T-helper 2 cell treated with Interferon-gamma antibody and Interleukin-4, amounts not matched to agents 5 μg/mL and 100 μg/mL, for 36 hours (primary cell): ENCODE data around the gene PLXNB1.

ENCODE experiments used
- DNase-seq: peaks from one replicate; pipeline ENCODE4 v3.0.0; 2021; ENCODE audit warnings: low spot score
- H3K27ac Mint-ChIP-seq: one replicate; pipeline ENCODE4 v1.8.0; 2021; ENCODE audit warnings: mild to moderate bottlenecking, mixed read lengths
- H3K27me3 Mint-ChIP-seq: one replicate; pipeline ENCODE4 v1.8.0; 2021; ENCODE audit warnings: low read depth, mixed read lengths
- H3K36me3 Mint-ChIP-seq: one replicate; pipeline ENCODE4 v1.8.0; 2021; ENCODE audit warnings: low read depth, mixed read lengths
- H3K4me1 Mint-ChIP-seq: one replicate; pipeline ENCODE4 v1.8.0; 2021; ENCODE audit warnings: low read depth, mixed read lengths
- H3K4me3 Mint-ChIP-seq: one replicate; pipeline ENCODE4 v1.8.0; 2022; ENCODE audit warnings: mild to moderate bottlenecking, moderate library complexity, mixed read lengths
- H3K9me3 Mint-ChIP-seq: one replicate; pipeline ENCODE4 v1.8.0; 2021; ENCODE audit warnings: mixed read lengths

Gene PLXNB1

DNA sequence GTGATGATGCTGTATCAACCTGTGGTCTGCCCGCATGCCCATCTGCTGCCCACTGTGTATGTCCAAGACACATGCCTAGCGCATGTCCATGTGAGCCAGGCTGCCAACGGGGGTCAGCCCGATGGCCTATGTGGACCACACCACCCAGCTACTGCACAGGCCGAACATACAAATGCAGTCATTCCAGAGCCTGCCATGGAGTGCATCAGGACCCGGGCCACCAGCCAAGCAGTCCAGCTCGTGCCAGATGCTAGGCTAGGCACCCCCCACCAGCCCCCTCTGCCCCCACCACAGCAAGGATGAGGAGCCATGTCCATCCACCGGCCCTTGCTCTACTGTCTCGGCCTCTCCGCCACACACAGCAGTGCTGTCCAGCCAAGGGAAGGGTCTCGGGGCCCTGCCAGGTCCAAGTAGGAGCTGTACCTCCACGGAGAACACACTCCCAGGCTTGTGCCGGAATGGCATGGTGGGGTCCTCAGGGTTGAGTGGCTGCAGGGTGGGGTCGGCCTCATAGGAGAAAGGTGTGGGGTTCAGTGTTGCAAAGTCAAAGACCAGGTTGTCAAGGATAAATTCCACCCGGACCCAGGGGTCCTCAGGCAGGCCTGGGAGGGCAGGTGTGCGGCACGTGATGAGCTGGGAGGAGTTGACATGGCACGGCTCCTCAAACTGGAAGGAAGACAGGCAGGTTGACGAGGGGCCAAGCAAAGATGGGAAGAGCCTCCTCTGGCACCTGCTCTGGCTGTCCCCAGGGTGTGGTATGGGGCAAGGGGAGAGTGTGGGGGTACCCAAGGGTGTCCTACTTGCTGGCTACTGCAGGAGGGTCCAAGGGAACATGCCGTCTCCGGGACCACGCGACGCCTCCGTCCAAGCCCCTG lies 15.3 kb downstream of the PLXNB1 start:
- Mint-ChIP-seq H3K36me3 (no peaks in the 10 kb centered on the region), H3K9me3 (no peaks in the 10 kb centered on the region), H3K27me3 (no peaks in the 10 kb centered on the region), H3K4me3 (no peak overlapping the region), H3K27ac (no peak overlapping the region), H3K4me1 (no peaks in the 10 kb centered on the region)
- no peak for DNase-seq

DNA sequence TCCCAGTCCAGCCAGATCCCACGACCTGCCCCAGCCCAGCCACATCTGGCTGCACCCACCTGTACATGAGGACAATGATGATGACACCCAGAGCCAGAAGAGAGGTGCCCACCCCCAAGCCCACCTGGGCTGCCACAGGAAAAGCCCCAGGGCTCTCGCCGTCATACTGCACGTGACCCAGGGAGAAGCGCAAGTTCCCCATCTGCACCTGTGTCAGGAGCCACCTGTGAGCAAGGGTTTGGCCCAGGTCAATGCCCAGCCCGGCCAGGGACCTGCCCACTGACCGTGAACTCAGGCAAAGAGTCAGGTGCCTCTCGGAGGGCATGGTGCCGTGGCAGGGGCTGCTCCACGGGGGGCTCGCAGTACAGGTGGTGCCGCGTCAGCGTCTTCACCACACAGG lies 16.3 kb downstream of the PLXNB1 start:
- no peaks in the 10 kb centered on the region for H3K27me3 Mint-ChIP-seq
- H3K27ac Mint-ChIP-seq = no peak overlapping the region
- H3K9me3 Mint-ChIP-seq = no peaks in the 10 kb centered on the region
- no peaks in the 10 kb centered on the region for H3K36me3 Mint-ChIP-seq
- H3K4me1 Mint-ChIP-seq = no peaks in the 10 kb centered on the region
- no peak for DNase-seq
- H3K4me3 Mint-ChIP-seq = no peak overlapping the region

DNA sequence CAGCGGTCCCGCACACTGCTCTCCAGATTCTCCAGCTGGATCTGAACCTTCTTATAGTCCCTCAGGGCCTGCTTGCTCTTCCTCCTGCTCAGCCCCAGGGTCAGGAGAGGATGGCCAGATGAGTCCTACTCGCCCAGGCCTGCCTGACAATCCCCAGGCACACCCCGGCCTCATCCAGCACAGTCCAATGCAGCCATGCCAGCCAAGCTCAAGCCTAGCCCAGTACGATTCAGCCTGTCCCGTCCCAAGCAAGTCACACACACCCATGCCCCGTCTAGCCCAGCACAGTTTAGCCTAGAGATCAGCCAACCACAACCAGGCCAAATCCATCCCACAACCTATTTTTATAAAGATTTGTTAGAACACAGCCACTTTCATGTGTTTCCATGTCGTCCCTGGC lies 16.8 kb downstream of the PLXNB1 start:
- Mint-ChIP-seq H3K27ac (no peak overlapping the region), H3K4me1 (no peaks in the 10 kb centered on the region), H3K27me3 (no peaks in the 10 kb centered on the region), H3K4me3 (no peak overlapping the region), H3K36me3 (no peaks in the 10 kb centered on the region), H3K9me3 (no peaks in the 10 kb centered on the region)
- DNase-seq = no peak

DNA sequence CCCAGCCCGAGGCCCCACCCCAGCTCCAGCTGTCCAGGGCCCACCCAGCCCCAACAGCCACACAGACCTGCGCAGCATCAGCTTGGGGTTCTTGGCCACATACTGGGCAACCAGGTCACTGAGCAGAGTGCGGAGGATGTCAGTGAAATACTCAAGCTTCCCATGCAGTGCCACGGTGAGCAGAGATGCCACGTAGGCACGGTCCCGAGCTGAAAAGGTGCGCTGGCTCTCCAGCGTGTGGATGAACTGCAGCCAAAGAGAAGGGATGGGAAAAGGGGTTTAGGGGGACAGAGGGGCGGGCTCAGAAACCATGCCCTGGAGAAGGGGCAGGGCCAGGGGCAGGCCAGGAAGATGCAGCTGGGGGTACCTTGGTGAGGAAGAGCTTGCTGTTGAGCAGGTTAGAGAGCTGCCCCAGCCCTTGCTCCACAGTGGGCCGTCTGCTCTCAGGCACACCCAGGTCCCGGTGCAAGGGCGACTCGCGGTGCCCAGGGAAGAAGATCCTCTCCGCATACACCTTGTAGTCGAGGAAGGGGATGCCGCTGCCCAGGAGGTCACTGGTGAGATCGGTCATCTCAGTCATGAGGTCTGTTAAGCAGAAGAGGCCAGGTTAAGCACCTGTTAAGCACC lies 17.4 kb downstream of the PLXNB1 start:
- H3K27ac Mint-ChIP-seq = no peak overlapping the region
- H3K4me3 Mint-ChIP-seq = no peak overlapping the region
- H3K4me1 Mint-ChIP-seq = no peaks in the 10 kb centered on the region
- no peak for DNase-seq
- no peaks in the 10 kb centered on the region for H3K9me3 Mint-ChIP-seq
- no peaks in the 10 kb centered on the region for H3K36me3 Mint-ChIP-seq
- no peaks in the 10 kb centered on the region for H3K27me3 Mint-ChIP-seq

DNA sequence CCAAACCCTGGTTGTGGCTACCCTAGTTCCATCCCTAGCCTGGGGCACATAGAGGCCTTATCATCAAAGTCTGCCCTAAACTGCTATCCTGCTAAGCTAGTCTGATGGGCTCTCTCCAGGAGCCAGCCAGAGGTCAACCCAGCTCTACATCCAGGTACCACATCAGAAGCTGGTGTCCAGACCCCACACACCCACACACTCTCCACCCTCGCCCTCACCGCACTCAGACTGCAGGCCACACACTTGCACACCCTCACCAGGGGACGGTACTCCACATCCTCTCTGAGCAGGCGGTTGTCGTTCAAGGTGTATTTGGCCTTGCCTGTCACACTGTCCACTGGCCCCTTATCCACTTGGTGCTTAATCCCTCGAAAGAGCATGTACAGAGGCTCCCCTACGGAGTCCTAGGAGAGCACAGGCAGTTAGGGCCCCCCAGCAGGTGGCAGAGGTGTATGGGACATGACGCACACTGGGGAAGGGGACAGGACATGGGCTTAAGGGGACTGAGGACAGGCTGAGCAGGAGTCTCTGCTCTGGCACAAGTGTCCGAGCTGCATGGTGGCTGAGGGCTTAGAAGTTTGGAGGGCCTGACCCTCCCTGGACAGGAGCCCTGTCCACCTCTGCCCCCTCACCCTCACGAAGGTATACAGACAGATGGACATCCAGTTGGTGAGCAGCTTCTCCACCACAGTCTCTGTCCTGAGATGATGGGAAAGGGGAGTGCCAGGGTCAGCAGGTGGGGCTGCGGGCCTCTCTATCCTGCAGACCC lies 18.1 kb downstream of the PLXNB1 start:
- H3K27ac Mint-ChIP-seq = no peak overlapping the region
- DNase-seq = no peak
- no peak overlapping the region for H3K4me3 Mint-ChIP-seq
- no peaks in the 10 kb centered on the region for H3K9me3 Mint-ChIP-seq
- H3K4me1 Mint-ChIP-seq = no peaks in the 10 kb centered on the region
- no peaks in the 10 kb centered on the region for H3K27me3 Mint-ChIP-seq
- H3K36me3 Mint-ChIP-seq = no peaks in the 10 kb centered on the region

DNA sequence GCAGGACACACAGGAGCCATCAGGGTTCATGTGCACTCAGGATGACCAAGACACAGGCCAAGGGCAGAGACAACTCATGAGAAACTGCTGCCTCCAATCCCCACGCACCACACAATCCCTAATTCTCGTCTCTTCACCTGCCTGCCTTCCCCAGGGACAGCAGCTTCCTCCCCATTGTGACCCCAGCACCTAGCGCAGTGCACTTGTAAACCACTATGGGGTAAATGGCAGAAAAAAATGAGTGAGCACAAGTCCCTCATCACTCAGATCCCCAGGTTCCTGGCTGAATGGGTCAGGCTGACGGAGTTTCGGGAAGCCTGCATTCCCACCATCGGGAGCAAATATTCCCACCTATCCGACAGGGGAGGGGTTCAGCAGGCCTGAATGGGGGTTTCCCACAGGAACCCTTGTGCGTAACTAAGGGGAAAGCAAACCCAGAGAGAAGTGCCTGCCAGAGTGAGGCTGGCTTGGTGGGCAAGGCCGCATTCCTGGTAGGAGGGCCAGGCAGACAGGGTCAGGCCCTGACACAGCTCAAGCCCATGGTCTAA lies 18.8 kb downstream of the PLXNB1 start:
- Mint-ChIP-seq H3K4me3 (no peak overlapping the region), H3K27me3 (no peaks in the 10 kb centered on the region), H3K9me3 (no peaks in the 10 kb centered on the region), H3K4me1 (no peaks in the 10 kb centered on the region), H3K36me3 (no peaks in the 10 kb centered on the region), H3K27ac (no peak overlapping the region)
- DNase-seq = no peak

DNA sequence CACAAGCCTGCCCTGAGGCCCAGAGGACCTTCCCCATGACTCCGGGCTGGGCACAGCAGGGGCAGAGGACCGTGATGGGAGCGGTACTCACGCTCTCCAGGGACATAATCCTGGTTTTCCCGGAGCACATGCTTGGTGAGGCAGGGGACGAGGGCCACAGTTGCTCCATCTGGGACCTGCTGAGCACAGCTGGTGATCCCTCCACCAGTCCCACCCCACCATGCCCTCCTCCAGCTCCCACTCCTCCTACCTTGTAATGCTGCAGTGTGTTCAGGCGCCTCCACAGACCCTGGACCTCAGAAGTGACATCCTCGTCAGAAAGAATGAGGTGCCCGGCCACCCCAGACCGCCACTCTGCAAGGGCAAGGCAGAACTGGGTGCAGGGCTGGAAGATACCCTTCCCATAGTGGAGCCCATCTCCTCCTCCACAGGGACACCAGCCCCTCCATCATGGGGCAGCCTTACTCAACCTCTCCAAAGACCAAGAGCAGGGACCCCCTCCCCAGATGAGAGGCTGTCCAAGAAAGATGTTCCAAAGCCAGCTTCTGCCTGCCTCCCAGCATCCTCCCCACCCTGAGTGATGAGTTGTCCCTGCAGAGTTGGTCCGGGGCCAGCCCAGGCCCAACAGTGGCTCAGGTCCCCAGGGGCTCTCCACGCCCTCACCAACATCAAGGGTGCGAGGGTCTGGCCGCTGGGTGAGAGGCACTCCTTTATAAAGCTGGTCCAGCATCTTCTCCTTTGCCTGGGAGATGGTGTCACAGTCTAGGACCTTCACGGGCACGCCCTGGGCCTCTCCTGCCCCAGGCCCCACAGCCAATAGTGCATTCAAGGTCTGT lies 19.5 kb downstream of the PLXNB1 start:
- no peaks in the 10 kb centered on the region for H3K27me3 Mint-ChIP-seq
- no peak overlapping the region for H3K4me3 Mint-ChIP-seq

DNA sequence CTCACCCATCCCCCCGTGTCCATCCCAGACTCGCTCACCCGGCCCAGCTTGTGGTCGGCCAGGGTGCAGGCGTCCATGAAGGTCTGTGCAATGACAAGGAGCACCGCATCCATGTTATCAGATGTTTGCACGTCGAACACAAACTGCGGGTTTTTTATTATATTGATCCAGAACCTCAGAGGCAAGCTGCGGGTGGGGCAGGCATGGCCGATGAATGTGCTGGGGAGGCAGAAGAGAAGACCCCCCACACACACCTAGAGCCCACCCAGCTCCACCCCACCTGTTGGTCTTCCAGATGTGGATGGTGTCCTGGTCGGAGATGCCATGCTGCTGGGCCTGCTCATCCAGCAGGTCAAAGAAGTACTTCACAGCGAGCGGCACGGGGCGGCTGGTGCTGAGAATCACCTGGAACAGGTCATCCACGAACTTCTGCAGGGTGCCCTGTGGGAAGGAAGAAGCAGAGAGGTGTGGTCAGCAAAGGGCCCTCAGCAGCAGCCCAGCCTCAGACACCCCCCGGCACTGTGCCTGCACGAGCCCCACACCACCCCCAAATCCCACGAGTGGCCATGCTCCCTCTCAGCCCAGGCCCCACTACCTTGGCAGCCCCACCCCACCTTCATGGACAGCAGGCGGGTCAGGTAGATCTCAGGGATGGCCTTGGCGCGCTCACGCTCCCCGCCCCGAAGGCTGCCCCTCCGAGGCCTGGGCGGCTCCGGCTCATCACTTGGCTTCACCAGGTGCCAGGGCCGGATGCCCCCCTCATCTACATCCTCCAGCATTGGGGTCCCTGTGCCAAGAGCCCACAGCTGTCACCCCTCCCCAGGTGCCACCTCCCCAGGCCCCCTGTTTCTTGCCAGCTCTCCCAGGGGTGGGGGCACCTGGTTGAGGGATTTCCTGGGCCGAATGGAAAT lies 20.3 kb downstream of the PLXNB1 start:
- Mint-ChIP-seq H3K9me3 (no peaks in the 10 kb centered on the region), H3K27ac (no peak overlapping the region), H3K27me3 (no peaks in the 10 kb centered on the region), H3K4me1 (no peaks in the 10 kb centered on the region), H3K4me3 (no peak overlapping the region), H3K36me3 (no peaks in the 10 kb centered on the region)
- no peak for DNase-seq

More for the DNA sequence above, 19.5 kb downstream of the PLXNB1 start:
- no peak for DNase-seq
- Mint-ChIP-seq H3K9me3 (no peaks in the 10 kb centered on the region), H3K36me3 (no peaks in the 10 kb centered on the region), H3K27ac (no peak overlapping the region), H3K4me1 (no peaks in the 10 kb centered on the region)

DNA sequence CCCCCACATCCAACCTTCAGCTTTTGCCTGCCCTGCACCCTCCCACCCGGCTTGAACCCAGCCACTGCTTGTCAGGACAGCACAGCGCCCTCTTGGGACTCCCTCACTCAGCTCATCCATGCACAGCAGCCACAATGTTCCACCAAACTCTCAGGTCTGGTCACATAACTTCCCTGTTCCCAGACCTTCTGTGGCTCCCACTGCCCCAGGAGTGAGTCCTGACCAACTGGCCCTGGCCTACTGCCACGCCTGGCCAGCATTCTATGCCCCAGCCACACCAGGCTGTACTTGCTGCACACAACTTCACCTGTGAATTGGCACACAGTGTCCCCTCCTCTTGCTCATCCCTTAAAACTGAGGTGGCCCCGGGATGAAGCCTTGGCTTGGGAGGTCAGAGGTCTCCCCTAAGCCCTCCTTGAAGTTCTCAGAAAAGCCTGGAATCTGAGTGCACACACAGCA lies 21.0 kb downstream of the PLXNB1 start:
- no peaks in the 10 kb centered on the region for H3K27me3 Mint-ChIP-seq
- no peak overlapping the region for H3K4me3 Mint-ChIP-seq
- no peaks in the 10 kb centered on the region for H3K4me1 Mint-ChIP-seq

DNA sequence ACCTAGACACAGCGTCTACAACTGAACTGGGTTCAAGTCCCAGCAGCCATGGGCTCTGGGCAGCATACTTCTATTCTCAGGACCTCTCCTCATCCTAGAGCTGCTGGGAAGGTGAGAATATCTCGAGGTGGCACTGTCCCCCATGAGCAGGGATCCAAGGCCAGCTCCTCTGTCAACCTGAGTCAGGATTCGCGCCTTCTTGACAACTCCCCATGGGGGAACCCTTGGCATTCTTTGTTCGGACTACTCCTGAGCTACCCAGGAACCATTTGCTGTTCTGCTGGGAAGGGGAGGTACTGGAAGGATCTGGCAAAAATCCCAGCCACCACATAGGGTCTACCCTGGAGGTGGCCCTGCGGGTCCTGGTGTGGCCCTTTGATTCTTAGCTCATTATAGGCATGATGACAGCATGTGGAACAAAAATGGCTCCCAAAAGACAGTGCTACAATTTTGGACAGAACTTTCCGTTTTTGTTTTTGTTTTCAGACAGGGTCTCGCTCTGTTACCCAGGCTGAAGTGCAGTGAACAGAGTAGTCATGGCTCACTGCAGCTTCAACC lies 22.3 kb downstream of the PLXNB1 start:
- Mint-ChIP-seq H3K27me3 (no peaks in the 10 kb centered on the region), H3K4me1 (no peaks in the 10 kb centered on the region), H3K27ac (no peak overlapping the region), H3K36me3 (no peaks in the 10 kb centered on the region), H3K9me3 (no peaks in the 10 kb centered on the region), H3K4me3 (no peak overlapping the region)
- no peak for DNase-seq

More for the DNA sequence above, 21.0 kb downstream of the PLXNB1 start:
- Mint-ChIP-seq H3K27ac (no peak overlapping the region), H3K9me3 (no peaks in the 10 kb centered on the region), H3K36me3 (no peaks in the 10 kb centered on the region)
- DNase-seq = no peak

DNA sequence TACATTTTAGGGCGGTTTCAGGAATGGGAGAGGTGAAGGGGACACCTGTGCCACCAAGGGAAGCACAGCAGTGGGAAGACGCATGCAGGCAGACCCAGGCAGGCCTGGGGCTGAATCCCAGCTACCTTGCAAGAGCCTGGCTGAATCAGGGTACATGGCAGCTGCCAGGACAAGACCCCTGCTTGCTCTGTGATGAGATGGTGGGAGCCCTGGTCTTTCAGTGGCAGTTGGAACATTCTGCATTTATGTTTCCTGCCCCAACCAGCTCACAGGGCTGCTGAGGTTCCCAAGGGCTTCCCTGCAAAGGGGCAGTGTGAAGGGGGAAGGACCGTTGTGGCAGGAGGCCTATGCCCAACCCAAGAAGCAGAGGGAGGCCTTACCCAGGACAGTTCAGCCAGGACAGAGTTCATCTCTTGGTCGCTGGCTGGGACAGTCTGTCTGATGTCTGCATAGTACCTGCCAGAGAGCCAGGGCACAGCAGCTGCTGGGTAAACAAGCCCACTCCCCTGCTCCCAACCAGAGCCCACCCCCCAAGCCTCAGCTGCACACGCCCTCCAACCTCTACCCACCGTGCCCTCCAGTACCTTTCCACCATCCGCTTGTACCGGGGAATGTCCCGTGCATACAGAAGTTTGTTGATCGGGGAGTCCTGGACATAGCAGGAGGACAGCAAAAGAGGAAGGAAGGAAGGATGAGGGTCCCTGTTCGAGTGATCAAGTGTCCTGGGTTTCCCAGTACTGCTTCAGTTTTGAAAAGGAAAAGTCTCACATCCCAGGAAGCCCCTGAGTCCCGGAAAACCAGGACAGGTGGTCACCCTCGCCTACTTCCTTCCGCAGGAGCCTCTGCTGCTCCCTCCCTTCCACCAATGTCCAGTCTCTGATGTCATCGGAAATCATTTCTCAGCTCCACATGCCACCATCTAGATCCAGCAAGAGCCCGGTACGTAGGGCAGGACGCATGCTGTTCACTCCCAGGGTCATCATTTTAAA lies 23.1 kb downstream of the PLXNB1 start:
- no peak overlapping the region for H3K27ac Mint-ChIP-seq
- H3K36me3 Mint-ChIP-seq = no peaks in the 10 kb centered on the region
- DNase-seq = no peak
- H3K4me1 Mint-ChIP-seq = no peaks in the 10 kb centered on the region
- no peak overlapping the region for H3K4me3 Mint-ChIP-seq
- H3K9me3 Mint-ChIP-seq = no peaks in the 10 kb centered on the region
- no peaks in the 10 kb centered on the region for H3K27me3 Mint-ChIP-seq
